Measurements from ENCODE around the gene TRPM3. TPM values are rescaled to one million over a fixed set of nuclear protein-coding genes. Genes with fewer than 3 reads are reported as not detected.

The TRPM3 gene
- total and polyA plus RNA-seq, 9 of the 15 experiments (the other 6 are each of a cell fraction or from before 2014, with no cell fraction given), result 0.04 TPM; not detected in 8

DNA sequence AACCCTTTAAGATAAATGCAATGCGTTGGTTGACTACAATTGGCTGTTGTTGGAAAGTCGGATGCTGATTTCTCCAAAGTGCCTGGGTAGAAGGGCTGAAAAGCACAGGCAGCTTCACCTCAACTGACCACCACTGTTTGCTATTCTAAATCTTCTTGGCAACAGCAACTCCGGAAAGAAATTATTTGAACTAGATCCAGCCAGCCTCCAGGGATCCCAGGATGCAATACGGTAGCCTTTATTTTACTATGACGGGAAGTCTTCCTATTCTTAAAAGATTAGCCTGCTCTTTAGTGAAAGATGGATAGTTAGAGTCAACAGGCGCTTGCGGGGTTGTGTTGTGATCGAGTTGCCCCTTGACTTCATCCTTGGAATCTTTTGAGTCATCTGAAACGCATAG is 628.4 kb downstream of the TRPM3 start:
- H4K20me1 ChIP-seq (replicated peaks; ENCODE audit: control insufficient read depth, insufficient read depth, low read length), result no peaks in the 10 kb centered on the region
- no peak overlapping the region for H2AFZ ChIP-seq (ENCODE audit: low read depth, low read length)
- FAIRE-seq, result no peak
- in situ Hi-C loops (cut with MboI) (no loop called here), intact Hi-C loops (cut with micrococcal nuclease) (no loop called here)
- ATAC-seq, result no peak
- H3K4me2 ChIP-seq (ENCODE audit: insufficient read depth, low read length), result no peak overlapping the region
- H3K4me1 ChIP-seq (replicated peaks in 1 of 2; ENCODE audit: control insufficient read depth in 2 of 2, insufficient read depth in 2 of 2, low read length in 2 of 2), result peaks cover 0 to 7% of the 10 kb centered on the region in 2 experiments; a peak in 3 of 5 replicates
- H3K9ac ChIP-seq (ENCODE audit: insufficient read depth in 1 of 2, low read depth in 2 of 2, low read length in 2 of 2), result no peak overlapping the region
- DNase-seq (ENCODE audit: extremely low read depth in 1 of 4, low spot score in 3 of 4), result no peak
- ChIA-PET CTCF (ENCODE audit: low intra/inter-chr PET ratio) (no interaction called here), POLR2A (no interaction called here)
- H3K4me3 ChIP-seq, result no peak overlapping the region
- WGBS (ENCODE audit: insufficient coverage, low coverage, missing lambda C conversion rate), result 69% methylated on average over 9 of the region's 9 CpGs
- H3K27ac ChIP-seq (ENCODE audit: extremely low read depth, low read depth, low read length), result no peak overlapping the region
- no peaks in the 10 kb centered on the region for H3K27me3 ChIP-seq (ENCODE audit: control insufficient read depth in 2 of 2, insufficient read depth in 2 of 2, low read length in 2 of 2)
- TF ChIP-seq ASH1L (IDR thresholded peaks at IDR 0.05; ENCODE audit: borderline replicate concordance, low read depth, partially characterized antibody), result no peak
- TF ChIP-seq, protein P1, sequence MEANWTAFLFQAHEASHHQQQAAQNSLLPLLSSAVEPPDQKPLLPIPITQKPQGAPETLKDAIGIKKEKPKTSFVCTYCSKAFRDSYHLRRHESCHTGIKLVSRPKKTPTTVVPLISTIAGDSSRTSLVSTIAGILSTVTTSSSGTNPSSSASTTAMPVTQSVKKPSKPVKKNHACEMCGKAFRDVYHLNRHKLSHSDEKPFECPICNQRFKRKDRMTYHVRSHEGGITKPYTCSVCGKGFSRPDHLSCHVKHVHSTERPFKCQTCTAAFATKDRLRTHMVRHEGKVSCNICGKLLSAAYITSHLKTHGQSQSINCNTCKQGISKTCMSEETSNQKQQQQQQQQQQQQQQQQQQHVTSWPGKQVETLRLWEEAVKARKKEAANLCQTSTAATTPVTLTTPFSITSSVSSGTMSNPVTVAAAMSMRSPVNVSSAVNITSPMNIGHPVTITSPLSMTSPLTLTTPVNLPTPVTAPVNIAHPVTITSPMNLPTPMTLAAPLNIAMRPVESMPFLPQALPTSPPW (CRISPR knock-in tag; IDR thresholded peaks at IDR 0.05), result no peak
- TF ChIP-seq, protein P2, sequence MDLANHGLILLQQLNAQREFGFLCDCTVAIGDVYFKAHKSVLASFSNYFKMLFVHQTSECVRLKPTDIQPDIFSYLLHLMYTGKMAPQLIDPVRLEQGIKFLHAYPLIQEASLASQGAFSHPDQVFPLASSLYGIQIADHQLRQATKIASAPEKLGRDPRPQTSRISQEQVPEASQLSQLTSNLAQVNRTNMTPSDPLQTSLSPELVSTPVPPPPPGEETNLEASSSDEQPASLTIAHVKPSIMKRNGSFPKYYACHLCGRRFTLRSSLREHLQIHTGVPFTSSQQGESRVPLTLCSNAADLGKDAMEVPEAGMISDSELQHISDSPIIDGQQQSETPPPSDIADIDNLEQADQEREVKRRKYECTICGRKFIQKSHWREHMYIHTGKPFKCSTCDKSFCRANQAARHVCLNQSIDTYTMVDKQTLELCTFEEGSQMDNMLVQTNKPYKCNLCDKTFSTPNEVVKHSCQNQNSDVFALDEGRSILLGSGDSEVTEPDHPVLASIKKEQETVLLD (IDR thresholded peaks at IDR 0.05), result no peak
- TF ChIP-seq MYC (IDR thresholded peaks at IDR 0.05; ENCODE audit: low read depth, low read length), result no peak
- TF ChIP-seq MYC (CRISPR knock-in tag; IDR thresholded peaks at IDR 0.05; ENCODE audit: borderline replicate concordance, low read depth), result no peak
- no peak for TF ChIP-seq SNRNP70 (optimal IDR thresholded peaks at IDR 0.05; ENCODE audit: low read depth, low read length)
- TF ChIP-seq SOX6 (IDR thresholded peaks at IDR 0.05), result no peak
- TF ChIP-seq CBX1 (IDR thresholded peaks at IDR 0.05; ENCODE audit: low read depth), result no peak
- no peak for TF ChIP-seq ZFX (CRISPR knock-in tag; IDR thresholded peaks at IDR 0.05)
- TF ChIP-seq CREBBP (IDR thresholded peaks at IDR 0.05; ENCODE audit: low read depth, low read length), result no peak
- no peak for TF ChIP-seq ZNF24 (IDR thresholded peaks at IDR 0.05)
- TF ChIP-seq NUFIP1 (IDR thresholded peaks at IDR 0.05; ENCODE audit: partially characterized antibody), result no peak
- no peak for TF ChIP-seq KAT2B (IDR thresholded peaks at IDR 0.05; ENCODE audit: low read depth, low read length)
- TF ChIP-seq SAFB2 (IDR thresholded peaks at IDR 0.05; ENCODE audit: borderline replicate concordance, low read depth, low read length, severe bottlenecking), result no peak
- no peak for TF ChIP-seq RBM22 (IDR thresholded peaks at IDR 0.05; ENCODE audit: low read depth, low read length, poor library complexity, severe bottlenecking)
- no peak for TF ChIP-seq FOXK1 (CRISPR knock-in tag; IDR thresholded peaks at IDR 0.05; ENCODE audit: borderline replicate concordance)
- no peak for TF ChIP-seq MTA3 (IDR thresholded peaks at IDR 0.05; ENCODE audit: borderline replicate concordance)
- no peaks in the 10 kb centered on the region for H3K79me2 ChIP-seq (ENCODE audit: control insufficient read depth, insufficient read depth, low read length)
- H3K9me3 ChIP-seq (replicated peaks; ENCODE audit: control insufficient read depth, insufficient read depth, low read depth, low read length), result no peaks in the 10 kb centered on the region
- H3K36me3 ChIP-seq (ENCODE audit: control insufficient read depth, insufficient read depth, low read length), result no peaks in the 10 kb centered on the region
- H3K9me1 ChIP-seq (ENCODE audit: control insufficient read depth, insufficient read depth, low read length), result no peaks in the 10 kb centered on the region
- no TSS peak for BruUV-seq (replicated peaks)

All from K562 (cell line).